HG02938 (cell line): Measurements from ENCODE around the gene IL36RN.

ENCODE experiments used
- ATAC-seq: cut with Tn5 transposase; IDR thresholded peaks from one replicate; pipeline ENCODE4 v1.9.1; 2021; ENCODE audit warnings: mild to moderate bottlenecking, moderate library complexity; ENCODE audit not compliant: unreplicated experiment

IL36RN gene

GRCh38 chr2:113046465-113046864 is 12.5 kb upstream of the IL36RN start:
- no peak for ATAC-seq

GRCh38 chr2:113050921-113051895 is 7.8 kb upstream of the IL36RN start:
- no peak for ATAC-seq

GRCh38 chr2:113052396-113052917 is 6.5 kb upstream of the IL36RN start, which contains the start of gene IL36B:
Gene IL36B, minus strand, starts transcription at chr2:113052867.
- ATAC-seq: no peak

GRCh38 chr2:113053666-113054065 is 5.3 kb upstream of the IL36RN start:
- ATAC-seq: no peak

GRCh38 chr2:113054066-113054465 is 4.9 kb upstream of the IL36RN start:
- ATAC-seq: no peak

- ATAC-seq: no peak
Measured at GRCh38 chr2:113056521-113056920, 2.5 kb upstream of the IL36RN start.

- no peak for ATAC-seq
Measured at GRCh38 chr2:113057117-113057516, 1.9 kb upstream of the IL36RN start.

- ATAC-seq: no peak
Measured at GRCh38 chr2:113058411-113058994, 495 bp upstream of the IL36RN start.

- ATAC-seq: no peak
Measured at GRCh38 chr2:113060396-113060795, 1.4 kb downstream of the IL36RN start.

GRCh38 chr2:113060796-113061195 is 1.8 kb downstream of the IL36RN start:
- no peak for ATAC-seq

GRCh38 chr2:113061241-113061640 is 2.2 kb downstream of the IL36RN start:
- ATAC-seq: no peak

GRCh38 chr2:113061896-113062770 is 3.1 kb downstream of the IL36RN start:
- ATAC-seq: no peak

- no peak for ATAC-seq
Measured at GRCh38 chr2:113064281-113064680, 5.3 kb downstream of the IL36RN start.

GRCh38 chr2:113064898-113065297 is 5.9 kb downstream of the IL36RN start:
- ATAC-seq: no peak

- no peak for ATAC-seq
Measured at GRCh38 chr2:113067681-113068080, 8.7 kb downstream of the IL36RN start, which contains the start of gene IL1F10. Gene IL1F10, plus strand, starts transcription at chr2:113067970. Its CDS starts 4,769 bp downstream, at chr2:113072739.

GRCh38 chr2:113068249-113068648 is 9.3 kb downstream of the IL36RN start:
- ATAC-seq: no peak

GRCh38 chr2:113068706-113069485 is 9.9 kb downstream of the IL36RN start:
- no peak for ATAC-seq

GRCh38 chr2:113069676-113070605 is 10.9 kb downstream of the IL36RN start:
- no peak for ATAC-seq

- no peak for ATAC-seq
Measured at GRCh38 chr2:113070606-113070975, 11.6 kb downstream of the IL36RN start.
